ENCODE data around the gene RBM19.

RBM19 gene

GRCh38 chr12:113914176-113914575, 51.9 kb downstream of the RBM19 start:
- ChIA-PET CTCF (interaction anchor here (1.0 kb wide), 1 partner anchor 452 kb away, joined by 3 read pairs; no protein-coding TSS in a partner anchor), POLR2A (ENCODE audit: low non-redundant PET) (no interaction called here)
- H3K27ac ChIP-seq, result no peak overlapping the region
- no peak for TF ChIP-seq CTCF (conservative IDR thresholded peaks at IDR 0.05; ENCODE audit: low read depth)
- no peak for DNase-seq (ENCODE audit: low spot score)

- CTCF ChIA-PET, result interaction anchor here (0.6 to 0.8 kb wide), 9 partner anchors 9 to 1247 kb away, joined by 3 to 5 read pairs (median 3); no protein-coding TSS in a partner anchor
- peak; percentile 86 for TF ChIP-seq CTCF (conservative IDR thresholded peaks at IDR 0.05; ENCODE audit: low read depth)
- no peak overlapping the region for H3K27ac ChIP-seq
- POLR2A ChIA-PET (ENCODE audit: low non-redundant PET), result no interaction called here
- DNase-seq (ENCODE audit: low spot score), result peak; percentile 73
These were observed 53.3 kb downstream of the RBM19 start for GRCh38 chr12:113912760-113913329.

- POLR2A ChIA-PET (ENCODE audit: low non-redundant PET), result no interaction called here
- CTCF ChIA-PET, result interaction anchor here (0.5 to 0.8 kb wide), 8 partner anchors 8 to 738 kb away, joined by 3 to 4 read pairs (median 3); no protein-coding TSS in a partner anchor
- no peak for DNase-seq (ENCODE audit: low spot score)
- H3K27ac ChIP-seq, result no peak overlapping the region
- TF ChIP-seq CTCF (conservative IDR thresholded peaks at IDR 0.05; ENCODE audit: low read depth), result no peak
These were observed 54.0 kb downstream of the RBM19 start for GRCh38 chr12:113911971-113912759.

GRCh38 chr12:113910751-113911272, 55.3 kb downstream of the RBM19 start:
- DNase-seq (ENCODE audit: low spot score), result no peak
- TF ChIP-seq CTCF (conservative IDR thresholded peaks at IDR 0.05; ENCODE audit: low read depth), result no peak
- POLR2A ChIA-PET (ENCODE audit: low non-redundant PET), result no interaction called here
- no peak overlapping the region for H3K27ac ChIP-seq
- CTCF ChIA-PET, result no interaction called here

- DNase-seq (ENCODE audit: low spot score), result no peak
- no peak for TF ChIP-seq CTCF (conservative IDR thresholded peaks at IDR 0.05; ENCODE audit: low read depth)
- POLR2A ChIA-PET (ENCODE audit: low non-redundant PET), result no interaction called here
- no peak overlapping the region for H3K27ac ChIP-seq
- CTCF ChIA-PET, result interaction anchor here (0.5 to 0.6 kb wide), 2 partner anchors 594 to 656 kb away, joined by 3 read pairs; no protein-coding TSS in a partner anchor
These were observed 56.2 kb downstream of the RBM19 start for GRCh38 chr12:113909776-113910420.

GRCh38 chr12:113908584-113909100, 57.5 kb downstream of the RBM19 start:
- TF ChIP-seq CTCF (conservative IDR thresholded peaks at IDR 0.05; ENCODE audit: low read depth), result no peak
- H3K27ac ChIP-seq, result no peak overlapping the region
- POLR2A ChIA-PET (ENCODE audit: low non-redundant PET), result no interaction called here
- no peak for DNase-seq (ENCODE audit: low spot score)
- CTCF ChIA-PET, result no interaction called here
